ENCODE results near the gene VDAC1. TPM values are rescaled to one million over a fixed set of nuclear protein-coding genes. Genes with fewer than 3 reads are reported as not detected.
A peak's percentile ranks its signal among the peaks of the same experiment; 100 is the strongest.

Gene VDAC1
- total and polyA plus RNA-seq, 2 of the 8 experiments (the other 6 are each of a cell fraction or from before 2014, with no cell fraction given): 111 to 301 TPM

- Histone ChIP-seq H3K4me2 (ENCODE audit: insufficient read depth in 1 of 2, low read depth in 2 of 2, low read length in 2 of 2) (0 out of 4 replicates have a peak overlapping the region, but pooled peaks of 1 of the 2 experiments have one; percentile 42), H2BK5ac (ENCODE audit: low read depth, low read length) (peak overlapping the region; percentile 85; the same call in 1 of the 2 replicates), H3K79me1 (ENCODE audit: low read depth, low read length) (no peaks in the 10 kb centered on the region), H4K5ac (ENCODE audit: insufficient read length, low read depth, low read length) (no peak overlapping the region), H3K27me3 (replicated peaks in 1 of 4; ENCODE audit: control insufficient read depth in 3 of 4, extremely low read depth in 1 of 4, insufficient read depth in 3 of 4, low read length in 3 of 4) (peaks cover 0 to 3% (median 0%) of the 10 kb centered on the region in 4 experiments; a peak in 3 of 7 replicates), H3K4me3 (ENCODE audit: extremely low read depth in 1 of 4, insufficient read depth in 2 of 4, low read depth in 3 of 4, low read length in 4 of 4) (no peak overlapping the region), H2BK20ac (ENCODE audit: low read length) (peak overlapping the region; percentile 75), H4K20me1 (replicated peaks in 1 of 2; ENCODE audit: control insufficient read depth in 1 of 2, insufficient read depth in 2 of 2, low read length in 2 of 2) (no peaks in the 10 kb centered on the region), H4K8ac (ENCODE audit: extremely low read depth, insufficient read depth, low read length) (no peak overlapping the region), H2AFZ (ENCODE audit: low read length) (no peak overlapping the region), H3K56ac (replicated peaks; ENCODE audit: insufficient read length, low read depth, low read length) (no peak overlapping the region), H2BK12ac (ENCODE audit: low read depth, low read length) (peak overlapping the region; percentile 96), H3K4ac (replicated peaks; ENCODE audit: insufficient read length, low read depth, low read length) (no peak overlapping the region), H2AK5ac (ENCODE audit: low read depth, low read length) (peak overlapping the region; percentile 96; the same call in 1 of the 2 replicates), H3K27ac (ENCODE audit: low read depth, low read length) (no peak overlapping the region), H3K18ac (ENCODE audit: extremely low read depth, low read length) (0 out of 2 replicates have a peak overlapping the region, but pooled peaks have one; percentile 10), H2BK120ac (replicated peaks; ENCODE audit: low read depth, low read length) (no peak overlapping the region), H3K23ac (ENCODE audit: insufficient read length) (no peak overlapping the region), H2BK15ac (ENCODE audit: low read length) (no peak overlapping the region), H3K4me1 (replicated peaks in 1 of 4; ENCODE audit: control insufficient read depth in 3 of 4, insufficient read depth in 4 of 4, low read length in 3 of 4) (peaks cover 5 to 19% (median 12%) of the 10 kb centered on the region in 4 experiments), H3K79me2 (ENCODE audit: control insufficient read depth in 1 of 2, insufficient read depth in 2 of 2, low read length in 2 of 2) (no peaks in the 10 kb centered on the region), H3K14ac (ENCODE audit: insufficient read length) (no peak overlapping the region), H3K9ac (replicated peaks in 1 of 4; ENCODE audit: extremely low read depth in 1 of 4, low read depth in 3 of 4, low read length in 3 of 4) (no peak overlapping the region), H3K23me2 (ENCODE audit: low read depth, low read length) (no peaks in the 10 kb centered on the region; the same call in 1 of the 2 replicates), H4K91ac (replicated peaks; ENCODE audit: insufficient read length, low read length) (no peak overlapping the region), H3K36me3 (ENCODE audit: control insufficient read depth in 2 of 4, insufficient read depth in 4 of 4, low read length in 3 of 4) (no peaks in the 10 kb centered on the region), H3K9me3 (ENCODE audit: insufficient read depth in 2 of 2, low read depth in 1 of 2, low read length in 1 of 2) (no peaks in the 10 kb centered on the region)
- ChIA-PET CTCF (ENCODE audit: partially characterized antibody) (interaction anchor here (0.5 to 16.4 kb wide), 3 partner anchors 20 to 359 kb away, joined by 3 to 629 read pairs (median 3); no protein-coding TSS in a partner anchor), POLR2A (ENCODE audit: partially characterized antibody) (no interaction called here)
- 81% methylated on average over 4 of the region's 4 CpGs; no CpG with 5 or more reads in 1 of the 2 experiments for WGBS, 2 experiments (ENCODE audit: extremely low coverage in 1 of 2, insufficient coverage in 1 of 2, insufficient read length in 1 of 2, insufficient replicate concordance in 2 of 2, low coverage in 1 of 2, low lambda C conversion rate in 2 of 2, missing lambda C conversion rate in 1 of 2)
- FAIRE-seq: no peak
- no peak for TF ChIP-seq CBX5 (IDR thresholded peaks at IDR 0.05; ENCODE audit: low read depth, low read length)
- no peak for TF ChIP-seq SIN3A (conservative IDR thresholded peaks at IDR 0.05 in 1 of 2, IDR thresholded peaks at IDR 0.05 in 1 of 2; ENCODE audit: low read depth in 1 of 2, low read length in 2 of 2)
- TF ChIP-seq SRF (IDR thresholded peaks at IDR 0.05; ENCODE audit: low read depth, low read length): peak; percentile 65; the same call in 1 of the 2 replicates
- no peak for TF ChIP-seq RBBP5 (IDR thresholded peaks at IDR 0.05; ENCODE audit: borderline replicate concordance, low read depth, low read length)
- TF ChIP-seq KDM1A (IDR thresholded peaks at IDR 0.05; ENCODE audit: borderline replicate concordance, low read length): no peak
- TF ChIP-seq, protein P1, sequence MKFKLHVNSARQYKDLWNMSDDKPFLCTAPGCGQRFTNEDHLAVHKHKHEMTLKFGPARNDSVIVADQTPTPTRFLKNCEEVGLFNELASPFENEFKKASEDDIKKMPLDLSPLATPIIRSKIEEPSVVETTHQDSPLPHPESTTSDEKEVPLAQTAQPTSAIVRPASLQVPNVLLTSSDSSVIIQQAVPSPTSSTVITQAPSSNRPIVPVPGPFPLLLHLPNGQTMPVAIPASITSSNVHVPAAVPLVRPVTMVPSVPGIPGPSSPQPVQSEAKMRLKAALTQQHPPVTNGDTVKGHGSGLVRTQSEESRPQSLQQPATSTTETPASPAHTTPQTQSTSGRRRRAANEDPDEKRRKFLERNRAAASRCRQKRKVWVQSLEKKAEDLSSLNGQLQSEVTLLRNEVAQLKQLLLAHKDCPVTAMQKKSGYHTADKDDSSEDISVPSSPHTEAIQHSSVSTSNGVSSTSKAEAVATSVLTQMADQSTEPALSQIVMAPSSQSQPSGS (IDR thresholded peaks at IDR 0.05; ENCODE audit: low read length): no peak
- no peak for TF ChIP-seq SIRT6 (IDR thresholded peaks at IDR 0.05; ENCODE audit: low read length)
- DNase-seq (ENCODE audit: low read depth in 1 of 2, low spot score in 2 of 2): no peak
Measured at GRCh38 chr5:134046330-134046729, 41.6 kb upstream of the VDAC1 start.

Measured in H1 (cell line).